Heart left ventricle (tissue), 16 donors: ENCODE data around the gene HERC3. TPM values are rescaled to one million over a fixed set of nuclear protein-coding genes. Genes with fewer than 3 reads are reported as not detected.
A peak's percentile ranks its signal among the peaks of the same experiment; 100 is the strongest.

Experiments used
- ATAC-seq, 4 donors: fragments of 200-7000 bp; cut with Tn5 transposase; one replicate each; pipeline ENCODE4 v1.9.1; 2020 to 2022; ENCODE audit warnings: moderate library complexity in 4 of 4, mild to moderate bottlenecking in 3 of 4, moderate number of reproducible peaks in 1 of 4
- DNase-seq, 5 donors: peaks; one replicate each; pipeline ENCODE4 v3.0.0-alpha.2; 2020
- H3K27ac ChIP-seq, 12 donors: fragments of 200-600 bp; sonication (generic) in 4 of 12; one replicate each; pipeline versions ENCODE4 v1.5.0 to v1.8.0; 2016 to 2022; ENCODE audit warnings: mild to moderate bottlenecking in 2 of 12
- H3K27me3 ChIP-seq, 9 donors: fragments of 200-600 bp; sonication (generic) in 2 of 9; one replicate each; pipeline versions ENCODE4 v1.5.1 to v1.8.0; 2016 to 2022; ENCODE audit warnings: mild to moderate bottlenecking in 3 of 9
- H3K36me3 ChIP-seq, 9 donors: fragments of 200-600 bp; sonication (generic) in 2 of 9; one replicate each; pipeline versions ENCODE4 v1.5.0 to v1.8.0; 2018 to 2022; ENCODE audit warnings: mild to moderate bottlenecking in 2 of 9
- H3K4me1 ChIP-seq, 12 donors: fragments of 200-600 bp; sonication (generic) in 4 of 12; one replicate each; pipeline versions ENCODE4 v1.5.0 to v1.8.0; 2016 to 2022; ENCODE audit warnings: mild to moderate bottlenecking in 3 of 12
- H3K4me3 ChIP-seq, 12 donors: fragments of 200-600 bp; sonication (generic) in 4 of 12; one replicate each; pipeline versions ENCODE4 v1.5.0 to v1.8.0; 2017 to 2022; ENCODE audit warnings: mild to moderate bottlenecking in 9 of 12, moderate library complexity in 4 of 12
- H3K9me3 ChIP-seq, 12 donors: fragments of 200-600 bp; sonication (generic) in 4 of 12; one replicate each; pipeline versions ENCODE4 v1.5.0 to v1.8.0; 2016 to 2022; ENCODE audit warnings: mild to moderate bottlenecking in 1 of 12
- POLR2A ChIP-seq, 2 donors: fragments of 450-650 bp; IDR thresholded peaks; one replicate each; pipeline ENCODE4 v1.6.1; 2017; ENCODE audit warnings: antibody characterized with exemption in 2 of 2, mild to moderate bottlenecking in 2 of 2, moderate library complexity in 2 of 2
- WGBS, 4 donors: extraction: QIAGEN DNeasy Blood & Tissue Kit in 2 of 4; methylation state at CpG; one replicate each; pipeline versions ENCODE4 v1.1.5 to v1.1.7; 2013 to 2018; 5-methylcytosine and 5-hydroxymethylcytosine counted together
- intact Hi-C, 10 donors: fragments of 100-400 bp; cut with DNase I; formaldehyde crosslinking; loops; one replicate each; pipeline versions ENCODE4 v1.11.1 to v1.14.2; 2022
- polyA plus RNA-seq, 2 donors: library from polyadenylated mRNA; stranded (reverse); fragments of 200-250 nt; gene quantifications; one replicate each; pipeline ENCODE4 v1.2.3, GENCODE V29; 2013
- total RNA-seq, 9 donors: library from RNA; depleted of rRNA in 2 of 9; stranded (reverse); fragments of >200 nt in 2 of 9; fragmentation: NEBNext Ultra II Directional in 3 of 9; extraction: Animal tissue kit (Norgen Biotek cat#: 25700) in 3 of 9; gene quantifications; one replicate each; pipeline versions ENCODE4 v1.1.0 to v1.2.4, GENCODE V29; 2016 to 2023
- TF ChIP-seq, protein P1 (sequence below), 12 donors: fragments of 200-600 bp; sonication (generic) in 4 of 12; IDR thresholded peaks; one replicate each; pipeline versions ENCODE4 v1.5.0 to v1.8.0; 2018 to 2022; ENCODE audit warnings: antibody characterized with exemption in 12 of 12, mild to moderate bottlenecking in 5 of 12
- donor health status: ischemic (EF 13 %, LVEDD 7.1; RV severe dilation, severe dysfunction).
- donor health status: healthy with polysubstance abuse.
- donor health status: DM: no; HTN: yes; CAD: no.
- donor health status: DM: no; HTN: no; CAD: no.
- donor health status: ischemic (EF 25% LVEDD 6.9; RV normal size, moderate dysfunction).
- donor health status: ischemic (EF 25% LVEDD 5.7; RV mildly dilated, moderate dysfunction).
- donor health status: healthy.
- donor health status: DM: yes; HTN: yes; CAD: no.
- donor health status: ischemic (EF 35%, LVEDD 5.7; RV mildly dilated, moderate dysfunction).
- donor health status: nonischemic (EF 11% LVEDD 7.7; RV severe dilation, severe dysfunction).
- donor health status: DM: yes; HTN: yes; CAD: no.
- donor health status: PGD.
- donor health status: ischemic (EF 29% LVEDD 5.4; RV normal size, mild dysfunction).
- donor health status: nonischemic (EF 23%, LVEDD 6.1; RV moderate dilation, normal function).

HERC3 gene
- total and polyA plus RNA-seq, 11 donors, result 10.4 to 66.6 (median 48.4) TPM

DNA sequence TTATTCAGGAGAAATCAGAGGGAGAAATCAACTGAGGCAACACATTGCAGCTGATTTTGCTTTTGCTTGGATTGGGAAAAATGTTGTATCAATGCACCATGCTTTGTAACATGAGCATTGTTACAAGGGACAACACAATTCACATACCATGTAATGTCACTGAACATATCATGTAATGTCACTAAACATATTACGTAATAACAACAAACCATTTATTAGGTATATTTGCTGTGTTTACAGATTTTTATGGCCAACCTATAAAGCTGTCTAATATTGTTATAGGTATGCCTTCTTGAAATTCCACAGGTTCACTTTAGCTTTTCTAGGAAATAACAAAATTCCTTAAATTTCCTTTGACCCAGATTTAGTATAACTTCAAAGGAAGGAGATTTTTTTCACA lies 5.0 kb upstream of the HERC3 start:
- Histone ChIP-seq H3K4me3 (no peak overlapping the region), H3K27me3 (no peaks in the 10 kb centered on the region), H3K9me3 (peaks cover 0 to 5% (median 0%) of the 10 kb centered on the region in 12 donors), H3K4me1 (peaks cover 0 to 29% (median 11%) of the 10 kb centered on the region in 12 donors), H3K27ac (no peak overlapping the region), H3K36me3 (no peaks in the 10 kb centered on the region)
- DNase-seq, result no peak
- intact Hi-C loops, result no loop called here
- ATAC-seq, result no peak
- 91 to 100% (median 96%) methylated on average over 1 of the region's 1 CpG for WGBS, 4 donors
- TF ChIP-seq, protein P1, sequence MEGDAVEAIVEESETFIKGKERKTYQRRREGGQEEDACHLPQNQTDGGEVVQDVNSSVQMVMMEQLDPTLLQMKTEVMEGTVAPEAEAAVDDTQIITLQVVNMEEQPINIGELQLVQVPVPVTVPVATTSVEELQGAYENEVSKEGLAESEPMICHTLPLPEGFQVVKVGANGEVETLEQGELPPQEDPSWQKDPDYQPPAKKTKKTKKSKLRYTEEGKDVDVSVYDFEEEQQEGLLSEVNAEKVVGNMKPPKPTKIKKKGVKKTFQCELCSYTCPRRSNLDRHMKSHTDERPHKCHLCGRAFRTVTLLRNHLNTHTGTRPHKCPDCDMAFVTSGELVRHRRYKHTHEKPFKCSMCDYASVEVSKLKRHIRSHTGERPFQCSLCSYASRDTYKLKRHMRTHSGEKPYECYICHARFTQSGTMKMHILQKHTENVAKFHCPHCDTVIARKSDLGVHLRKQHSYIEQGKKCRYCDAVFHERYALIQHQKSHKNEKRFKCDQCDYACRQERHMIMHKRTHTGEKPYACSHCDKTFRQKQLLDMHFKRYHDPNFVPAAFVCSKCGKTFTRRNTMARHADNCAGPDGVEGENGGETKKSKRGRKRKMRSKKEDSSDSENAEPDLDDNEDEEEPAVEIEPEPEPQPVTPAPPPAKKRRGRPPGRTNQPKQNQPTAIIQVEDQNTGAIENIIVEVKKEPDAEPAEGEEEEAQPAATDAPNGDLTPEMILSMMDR (IDR thresholded peaks at IDR 0.05), result no peak
- no peak for TF ChIP-seq POLR2A (IDR thresholded peaks at IDR 0.05)

DNA sequence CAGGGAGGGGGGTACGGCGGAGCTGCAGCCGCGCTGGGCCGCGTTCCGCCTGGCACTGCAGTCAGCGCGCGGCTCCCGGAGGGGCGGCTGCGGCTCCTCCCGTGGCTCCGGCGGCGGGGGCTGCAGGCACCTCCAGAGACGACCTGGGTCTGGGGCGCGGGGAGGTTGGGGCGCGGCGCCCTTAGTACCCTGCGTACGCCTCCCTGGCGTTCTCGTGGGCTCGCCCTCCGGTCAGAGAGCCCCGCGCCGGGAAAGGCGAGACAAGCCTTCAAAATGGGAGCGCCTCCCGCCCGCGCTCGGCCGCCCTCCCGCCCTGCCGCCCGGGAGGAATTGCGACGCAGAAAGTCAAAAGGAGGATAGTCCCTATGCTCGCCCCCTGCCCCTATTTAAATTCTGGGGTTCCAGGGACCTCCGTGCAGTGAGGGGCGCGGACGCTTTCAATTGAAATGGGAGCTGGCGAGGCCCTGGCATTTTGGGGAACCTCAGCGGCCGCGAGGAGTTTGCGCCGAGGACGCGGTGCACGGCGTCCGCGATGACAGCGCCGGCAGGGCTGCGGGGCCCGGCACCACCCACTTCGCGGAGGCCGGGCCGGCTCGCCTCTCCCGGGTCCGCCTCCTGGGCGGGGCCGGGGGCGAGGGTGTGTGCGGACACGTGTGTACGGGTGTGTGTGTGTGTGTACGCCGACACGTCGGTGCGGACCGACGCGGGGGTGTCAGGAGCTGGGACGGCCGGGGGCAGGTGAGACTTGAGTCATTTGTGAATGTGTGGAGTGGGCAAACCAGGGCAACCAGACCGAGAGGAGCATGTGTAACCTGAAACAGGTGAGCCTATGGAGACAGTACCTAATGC lies 544 bp downstream of the HERC3 start:
- Histone ChIP-seq H3K4me3 (peak overlapping the region; percentile 83 to 99 (median 96)), H3K9me3 (no peaks in the 10 kb centered on the region), H3K4me1 (peaks cover 0 to 51% (median 24%) of the 10 kb centered on the region in 12 donors), H3K36me3 (peaks cover 0 to 25% (median 10%) of the 10 kb centered on the region in 9 donors), H3K27ac (peak overlapping the region; percentile 89 to 99 (median 97)), H3K27me3 (no peaks in the 10 kb centered on the region)
- WGBS, 4 donors, result 0 to 1% (median 0%) methylated on average over 12 to 89 of the region's 89 CpGs
- ATAC-seq, result peak; percentile 81 to 94 (median 92)
- intact Hi-C loops, result loop anchor here in 6 of 10 donors (1.0 to 10.0 kb wide), 9 partner anchors 22 to 522 kb away; partner anchors contain the start of genes PPM1K (in 1 of the 6), PYURF (in 1 of the 6) and TIGD2 (in 1 of the 6)
- DNase-seq, result peak; percentile 83 to 92 (median 85)
- TF ChIP-seq, protein P1 (IDR thresholded peaks at IDR 0.05), result peak in 1 of 12 donors; percentile 2
- TF ChIP-seq POLR2A (IDR thresholded peaks at IDR 0.05), result peak in 1 of 2 donors; percentile 66

DNA sequence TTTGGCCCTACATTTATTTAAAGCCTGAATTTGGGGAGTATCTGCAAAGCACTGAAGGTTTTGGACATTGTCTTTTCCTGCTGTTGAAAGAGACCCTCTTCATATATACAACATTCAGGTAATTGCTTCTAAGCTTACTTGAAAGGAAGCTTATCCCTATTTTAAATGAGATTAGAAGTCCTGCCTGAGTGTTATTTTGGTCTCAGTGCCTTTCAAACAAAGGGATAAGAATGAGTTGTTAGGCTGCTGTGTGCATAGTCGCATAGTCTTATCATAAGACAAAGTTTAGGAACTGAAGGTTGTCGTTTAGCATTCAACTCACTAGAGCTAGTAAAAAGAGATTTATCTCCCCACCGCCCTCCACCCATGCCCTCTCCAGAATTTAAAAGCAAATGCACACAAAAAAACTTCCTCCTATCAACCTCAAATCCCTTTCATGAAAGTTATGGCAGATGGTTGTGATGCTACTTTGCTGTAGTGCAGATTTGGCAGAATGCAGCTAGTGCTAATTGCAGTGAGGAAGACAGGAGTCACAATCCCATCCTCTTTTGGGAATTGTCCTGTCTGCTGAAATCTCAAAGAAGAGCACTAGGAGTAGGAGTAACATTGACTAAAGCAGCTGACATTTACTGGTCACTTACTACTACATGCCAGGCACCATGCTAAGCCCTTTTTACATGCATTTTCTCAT lies 5.8 kb downstream of the HERC3 start:
- ATAC-seq (no peak), DNase-seq (no peak)
- no peak for TF ChIP-seq POLR2A (IDR thresholded peaks at IDR 0.05)
- TF ChIP-seq, protein P1 (IDR thresholded peaks at IDR 0.05), result no peak
- intact Hi-C loops, result loop anchor here in 4 of 10 donors (10.0 kb wide), 4 partner anchors 57 to 517 kb away; partner anchors contain the start of genes PPM1K (in 1 of the 4) and TIGD2 (in 1 of the 4)
- H3K4me3 ChIP-seq, result no peak overlapping the region
- 34 to 50% (median 47%) methylated on average over 3 of the region's 3 CpGs for WGBS, 4 donors
- peaks cover 11 to 71% (median 51%) of the 10 kb centered on the region in 12 donors for H3K4me1 ChIP-seq
- H3K9me3 ChIP-seq, result no peaks in the 10 kb centered on the region
- no peaks in the 10 kb centered on the region for H3K27me3 ChIP-seq
- H3K36me3 ChIP-seq, result peaks cover 0 to 25% (median 10%) of the 10 kb centered on the region in 9 donors
- peak overlapping the region in 11 of 12 donors; percentile 17 to 70 (median 47) for H3K27ac ChIP-seq
